Measurements from ENCODE around the gene DNM3. TPM values are rescaled to one million over a fixed set of nuclear protein-coding genes. Genes with fewer than 3 reads are reported as not detected.
"Not testable (repeated sequence)": the region's sequence is repeated elsewhere in the genome, so short reads cannot be mapped to it uniquely, and the experiment has no call there.

DNM3 gene
- 1.0 and 3.4 TPM in 2 replicates for total RNA-seq

GRCh38 chr1:171841050-171841910, at the start of gene DNM3:
DNM3 (plus strand) TSS chr1:171841498; CDS start chr1:171841657, 159 bp downstream.
- DNase-seq (ENCODE audit: extremely low read depth, low read depth, low spot score): peak; percentile 14

GRCh38 chr1:171792656-171793369, 48.5 kb upstream of the DNM3 start:
- DNase-seq (ENCODE audit: extremely low read depth, low read depth, low spot score): no peak

- DNase-seq (ENCODE audit: extremely low read depth, low read depth, low spot score): no peak
These were observed 47.7 kb upstream of the DNM3 start for GRCh38 chr1:171793636-171794035.

GRCh38 chr1:171794085-171794484, 47.2 kb upstream of the DNM3 start:
- DNase-seq (ENCODE audit: extremely low read depth, low read depth, low spot score): no peak

- no peak for DNase-seq (ENCODE audit: extremely low read depth, low read depth, low spot score)
These were observed 44.7 kb upstream of the DNM3 start for GRCh38 chr1:171796592-171796991.

- DNase-seq (ENCODE audit: extremely low read depth, low read depth, low spot score): no peak
These were observed 43.0 kb upstream of the DNM3 start for GRCh38 chr1:171798311-171798710.

GRCh38 chr1:171798765-171799164, 42.5 kb upstream of the DNM3 start:
- no peak for DNase-seq (ENCODE audit: extremely low read depth, low read depth, low spot score)

GRCh38 chr1:171799166-171799565, 42.1 kb upstream of the DNM3 start:
- DNase-seq (ENCODE audit: extremely low read depth, low read depth, low spot score): no peak

- DNase-seq (ENCODE audit: extremely low read depth, low read depth, low spot score): not testable (repeated sequence)
These were observed 41.6 kb upstream of the DNM3 start for GRCh38 chr1:171799698-171800097.

GRCh38 chr1:171800342-171800741, 41.0 kb upstream of the DNM3 start:
- no peak for DNase-seq (ENCODE audit: extremely low read depth, low read depth, low spot score)

- DNase-seq (ENCODE audit: extremely low read depth, low read depth, low spot score): no peak
These were observed 40.4 kb upstream of the DNM3 start for GRCh38 chr1:171800851-171801250.

- no peak for DNase-seq (ENCODE audit: extremely low read depth, low read depth, low spot score)
These were observed 39.8 kb upstream of the DNM3 start for GRCh38 chr1:171801487-171801891.

GRCh38 chr1:171802207-171802606, 39.1 kb upstream of the DNM3 start:
- no peak for DNase-seq (ENCODE audit: extremely low read depth, low read depth, low spot score)

GRCh38 chr1:171803045-171803444, 38.3 kb upstream of the DNM3 start:
- no peak for DNase-seq (ENCODE audit: extremely low read depth, low read depth, low spot score)

- DNase-seq (ENCODE audit: extremely low read depth, low read depth, low spot score): no peak
These were observed 37.8 kb upstream of the DNM3 start for GRCh38 chr1:171803461-171804022.

GRCh38 chr1:171805395-171806115, 35.7 kb upstream of the DNM3 start:
- DNase-seq (ENCODE audit: extremely low read depth, low read depth, low spot score): no peak

GRCh38 chr1:171807556-171807955, 33.7 kb upstream of the DNM3 start:
- DNase-seq (ENCODE audit: extremely low read depth, low read depth, low spot score): no peak

GRCh38 chr1:171809834-171810233, 31.5 kb upstream of the DNM3 start:
- DNase-seq (ENCODE audit: extremely low read depth, low read depth, low spot score): no peak

GRCh38 chr1:171811672-171812071, 29.6 kb upstream of the DNM3 start:
- no peak for DNase-seq (ENCODE audit: extremely low read depth, low read depth, low spot score)

GRCh38 chr1:171814692-171815091, 26.6 kb upstream of the DNM3 start:
- DNase-seq (ENCODE audit: extremely low read depth, low read depth, low spot score): no peak

- DNase-seq (ENCODE audit: extremely low read depth, low read depth, low spot score): no peak
These were observed 24.9 kb upstream of the DNM3 start for GRCh38 chr1:171816300-171816901.

Data from glomerular endothelial cell (primary cell).